CD4-positive, alpha-beta T cell (primary cell): ENCODE measurements around the gene RTN3. TPM values are rescaled to one million over a fixed set of nuclear protein-coding genes. Genes with fewer than 3 reads are reported as not detected.

Experiments
- ATAC-seq: fragments of 200-7000 bp; cut with Tn5 transposase; one replicate; pipeline ENCODE4 v1.10.0; 2022; ENCODE audit warnings: mild to moderate bottlenecking; ENCODE audit not compliant: poor library complexity
- CTCF ChIA-PET: fragments of 350-600 bp; sonication (Branson Sonifier 250); formaldehyde crosslinking; loops from one replicate; lab custom pipeline; 2021; ENCODE audit warnings: antibody characterized with exemption, inconsistent platforms; lab: Charles Lee
- POLR2A ChIA-PET: fragments of 350-600 bp; sonication (Branson Sonifier 250); formaldehyde crosslinking; loops from one replicate; lab custom pipeline; 2021; ENCODE audit warnings: antibody characterized with exemption, inconsistent platforms; lab: Charles Lee
- DNase-seq, 14 experiments: peaks; one replicate each; pipeline ENCODE4 v3.0.0-alpha.2; 2013 to 2020; ENCODE audit warnings: mixed read lengths in 2 of 14
- H3K27ac ChIP-seq, 2 donors: one replicate each; pipeline versions ENCODE4 v1.5.1 to v1.7.0; 2013; ENCODE audit warnings: low read length in 2 of 2, low read depth in 1 of 2, mild to moderate bottlenecking in 1 of 2
- H3K27me3 ChIP-seq, 2 experiments: 1 replicate in 1 of 2; 2 replicates in 1 of 2; pipeline versions ENCODE4 v1.6.1 to v1.7.0; 2013; ENCODE audit warnings: low read length in 2 of 2, control low read depth in 1 of 2, mild to moderate bottlenecking in 1 of 2, moderate library complexity in 1 of 2; ENCODE audit not compliant: insufficient read depth in 2 of 2, control insufficient read depth in 1 of 2
- H3K36me3 ChIP-seq: one replicate; pipeline ENCODE4 v1.6.1; 2013; ENCODE audit warnings: low read length, control low read depth; ENCODE audit not compliant: insufficient read depth
- H3K4me1 ChIP-seq: one replicate; pipeline ENCODE4 v1.6.1; 2013; ENCODE audit warnings: low read length, control low read depth; ENCODE audit not compliant: insufficient read depth
- H3K4me3 ChIP-seq: one replicate; pipeline ENCODE4 v1.5.1; 2013; ENCODE audit warnings: mild to moderate bottlenecking, low read length, moderate library complexity
- H3K9me3 ChIP-seq, 2 experiments: 1 replicate in 1 of 2; 2 replicates in 1 of 2; pipeline versions ENCODE4 v1.6.1 to v1.7.0; 2013; ENCODE audit warnings: low read length in 2 of 2, mild to moderate bottlenecking in 2 of 2, control low read depth in 1 of 2, moderate library complexity in 1 of 2; ENCODE audit not compliant: control insufficient read depth in 1 of 2, insufficient read depth in 1 of 2
- H3K27ac Mint-ChIP-seq: one replicate; pipeline ENCODE4 v1.8.0; 2020; ENCODE audit warnings: mixed read lengths
- H3K27me3 Mint-ChIP-seq: one replicate; pipeline ENCODE4 v1.8.0; 2021; ENCODE audit warnings: mixed read lengths
- H3K36me3 Mint-ChIP-seq: one replicate; pipeline ENCODE4 v1.8.0; 2021; ENCODE audit warnings: low read depth, mixed read lengths
- H3K4me1 Mint-ChIP-seq: one replicate; pipeline ENCODE4 v1.8.0; 2021; ENCODE audit warnings: low read depth, mixed read lengths
- H3K4me3 Mint-ChIP-seq: one replicate; pipeline ENCODE4 v1.8.0; 2020; ENCODE audit warnings: mild to moderate bottlenecking, mixed read lengths
- H3K9me3 Mint-ChIP-seq: one replicate; pipeline ENCODE4 v1.8.0; 2020; ENCODE audit warnings: mixed read lengths
- intact Hi-C, 2 experiments: fragments of 100-400 bp; cut with DNase I in 1 of 2; cut with micrococcal nuclease in 1 of 2; formaldehyde crosslinking; loops; one replicate each; pipeline versions ENCODE4 v1.15.1 to v1.9.0; 2023 to 2025; cut with DNase I, micrococcal nuclease
- total RNA-seq, 174 experiments: library from RNA in 2 of 174; stranded (reverse) in 2 of 174; gene quantifications; one replicate each; pipeline ENCODE4 v1.2.3 and lab custom pipeline; 2021 to 2026
- TF ChIP-seq, protein P1 (sequence below): fragments of 200-600 bp; IDR thresholded peaks from one replicate; pipeline ENCODE4 v1.8.0; 2022; ENCODE audit warnings: antibody characterized with exemption, mild to moderate bottlenecking

The RTN3 gene
- total RNA-seq, 2 experiments from 2014 or later, result 16.4 to 17.6 TPM

DNA sequence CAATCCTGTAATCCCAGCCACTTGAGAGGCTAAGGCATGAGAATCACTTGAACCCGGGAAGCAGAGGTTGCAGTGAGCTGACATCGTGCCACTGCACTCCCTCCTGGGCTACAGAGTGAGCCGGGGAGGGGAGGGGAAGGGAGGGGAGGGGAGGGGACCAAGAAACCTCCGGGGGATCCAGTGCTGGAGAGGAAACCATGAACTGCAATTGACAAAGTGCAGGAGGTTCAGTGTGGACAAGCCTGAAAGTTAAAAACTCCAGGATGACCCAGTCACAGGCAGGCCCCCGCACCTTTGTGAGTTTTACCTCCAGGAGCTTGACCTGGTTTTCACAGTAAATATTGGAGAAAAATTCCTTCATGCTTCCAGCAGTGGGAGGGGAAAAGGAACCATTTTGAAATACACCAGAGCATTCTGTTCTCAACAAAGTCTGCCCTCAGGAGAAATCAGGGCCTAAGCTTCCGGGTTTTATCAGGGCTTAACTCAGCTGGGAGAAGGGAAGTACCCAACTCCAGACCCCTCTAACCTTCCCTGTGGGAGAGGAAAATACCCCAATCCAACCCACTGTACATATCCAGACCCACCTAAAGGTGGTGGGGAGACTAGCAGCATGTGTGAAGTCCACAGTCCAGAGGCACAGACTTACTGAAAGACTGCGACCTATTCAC, 102.8 kb downstream of the RTN3 start:
- Mint-ChIP-seq H3K36me3 (no peaks in the 10 kb centered on the region), H3K27ac (no peak overlapping the region), H3K9me3 (no peaks in the 10 kb centered on the region), H3K27me3 (no peaks in the 10 kb centered on the region), H3K4me1 (no peaks in the 10 kb centered on the region), H3K4me3 (no peak overlapping the region)
- Histone ChIP-seq H3K36me3 (no peaks in the 10 kb centered on the region), H3K27ac (no peak overlapping the region), H3K27me3 (no peaks in the 10 kb centered on the region), H3K4me3 (no peak overlapping the region), H3K4me1 (no peaks in the 10 kb centered on the region), H3K9me3 (no peaks in the 10 kb centered on the region)
- ATAC-seq (no peak), DNase-seq (no peak)
- ChIA-PET POLR2A (no interaction called here), CTCF (no interaction called here)
- TF ChIP-seq, protein P1, sequence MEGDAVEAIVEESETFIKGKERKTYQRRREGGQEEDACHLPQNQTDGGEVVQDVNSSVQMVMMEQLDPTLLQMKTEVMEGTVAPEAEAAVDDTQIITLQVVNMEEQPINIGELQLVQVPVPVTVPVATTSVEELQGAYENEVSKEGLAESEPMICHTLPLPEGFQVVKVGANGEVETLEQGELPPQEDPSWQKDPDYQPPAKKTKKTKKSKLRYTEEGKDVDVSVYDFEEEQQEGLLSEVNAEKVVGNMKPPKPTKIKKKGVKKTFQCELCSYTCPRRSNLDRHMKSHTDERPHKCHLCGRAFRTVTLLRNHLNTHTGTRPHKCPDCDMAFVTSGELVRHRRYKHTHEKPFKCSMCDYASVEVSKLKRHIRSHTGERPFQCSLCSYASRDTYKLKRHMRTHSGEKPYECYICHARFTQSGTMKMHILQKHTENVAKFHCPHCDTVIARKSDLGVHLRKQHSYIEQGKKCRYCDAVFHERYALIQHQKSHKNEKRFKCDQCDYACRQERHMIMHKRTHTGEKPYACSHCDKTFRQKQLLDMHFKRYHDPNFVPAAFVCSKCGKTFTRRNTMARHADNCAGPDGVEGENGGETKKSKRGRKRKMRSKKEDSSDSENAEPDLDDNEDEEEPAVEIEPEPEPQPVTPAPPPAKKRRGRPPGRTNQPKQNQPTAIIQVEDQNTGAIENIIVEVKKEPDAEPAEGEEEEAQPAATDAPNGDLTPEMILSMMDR, result no peak
- intact Hi-C loops, result no loop called here

- H3K9me3 ChIP-seq, result peaks cover 5 to 10% of the 10 kb centered on the region in 2 experiments
- TF ChIP-seq, protein P1, result no peak
- Mint-ChIP-seq H3K4me1 (no peaks in the 10 kb centered on the region), H3K27me3 (no peaks in the 10 kb centered on the region), H3K9me3 (no peaks in the 10 kb centered on the region), H3K27ac (no peak overlapping the region), H3K36me3 (no peaks in the 10 kb centered on the region), H3K4me3 (no peak overlapping the region)
- ATAC-seq (no peak), DNase-seq (no peak)
- no peaks in the 10 kb centered on the region for H3K36me3 ChIP-seq
- intact Hi-C loops, result no loop called here
- no peak overlapping the region for H3K4me3 ChIP-seq
- H3K27ac ChIP-seq, result no peak overlapping the region
- no peaks in the 10 kb centered on the region for H3K27me3 ChIP-seq
- POLR2A ChIA-PET, result no interaction called here
- CTCF ChIA-PET, result no interaction called here
- no peaks in the 10 kb centered on the region for H3K4me1 ChIP-seq
These were observed 104.5 kb downstream of the RTN3 start for GRCh38 chr11:63785823-63786222.

- H3K36me3 Mint-ChIP-seq, result no peaks in the 10 kb centered on the region
- Histone ChIP-seq H3K9me3 (peaks cover 18 to 19% of the 10 kb centered on the region in 2 experiments), H3K4me1 (no peaks in the 10 kb centered on the region), H3K36me3 (no peaks in the 10 kb centered on the region), H3K27me3 (no peaks in the 10 kb centered on the region), H3K4me3 (no peak overlapping the region), H3K27ac (no peak overlapping the region)
- ATAC-seq, result no peak
- no peak overlapping the region for H3K4me3 Mint-ChIP-seq
- ChIA-PET CTCF (no interaction called here), POLR2A (no interaction called here)
- no peaks in the 10 kb centered on the region for H3K4me1 Mint-ChIP-seq
- intact Hi-C loops, result no loop called here
- H3K9me3 Mint-ChIP-seq, result no peaks in the 10 kb centered on the region
- no peak overlapping the region for H3K27ac Mint-ChIP-seq
- no peak for DNase-seq
- peaks cover 4% of the 10 kb centered on the region for H3K27me3 Mint-ChIP-seq
- TF ChIP-seq, protein P1, result no peak
These were observed 110.3 kb downstream of the RTN3 start for GRCh38 chr11:63791495-63792167.
